HG03469 (cell line): ENCODE data around the gene KCNN4.

Experiments
- ATAC-seq: cut with Tn5 transposase; IDR thresholded peaks from one replicate; pipeline ENCODE4 v1.9.1; 2021; ENCODE audit warnings: mild to moderate bottlenecking, moderate library complexity, moderate number of reproducible peaks; ENCODE audit not compliant: unreplicated experiment

KCNN4 gene

DNA sequence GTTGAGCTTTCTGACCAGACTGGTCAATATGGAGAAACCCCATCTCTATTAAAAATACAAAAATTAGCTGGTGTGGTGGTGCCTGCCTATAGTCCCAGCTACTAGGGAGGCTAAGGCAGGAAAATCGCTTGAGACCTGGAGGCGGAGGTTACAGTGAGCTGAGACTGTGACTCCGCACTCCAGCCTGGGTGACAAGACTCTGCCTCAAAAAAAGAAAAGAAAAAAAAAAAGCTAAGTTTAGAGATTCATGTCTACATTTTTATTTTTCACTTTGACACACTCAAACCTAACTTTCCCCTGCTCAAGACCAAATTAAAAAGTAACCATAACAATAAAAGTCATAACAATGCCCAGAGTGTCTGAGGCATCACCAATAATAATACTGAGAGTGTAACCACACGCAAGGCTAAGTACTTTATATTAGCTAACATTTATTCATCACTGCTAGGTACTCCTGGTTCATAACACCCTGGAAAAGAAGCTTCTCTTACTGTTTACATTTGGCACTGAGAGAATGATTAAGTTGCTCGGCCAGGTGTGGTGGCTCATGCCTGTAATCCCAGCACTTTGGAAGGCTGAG lies 59.2 kb downstream of the KCNN4 start:
- ATAC-seq, result no peak

DNA sequence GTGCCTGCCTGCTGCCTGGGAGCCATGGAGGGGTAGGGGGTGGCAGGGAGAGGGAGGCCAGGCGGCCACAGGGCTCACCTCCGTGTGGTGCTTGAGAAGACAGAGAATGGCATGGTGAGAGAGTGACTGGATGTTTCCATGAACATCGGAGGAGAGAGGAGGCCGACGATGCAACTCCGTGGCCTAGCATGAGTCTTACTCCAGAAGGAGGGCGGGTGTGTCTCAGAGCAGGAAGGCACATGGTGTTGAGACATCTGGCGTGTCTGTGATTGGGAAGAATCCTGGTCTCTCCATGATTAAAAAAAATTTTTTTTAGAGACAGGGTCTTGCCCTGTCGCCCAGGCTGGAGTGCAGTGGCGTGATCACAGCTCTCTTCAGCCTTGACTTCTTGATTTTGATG lies 59.8 kb downstream of the KCNN4 start:
- ATAC-seq, result no peak

DNA sequence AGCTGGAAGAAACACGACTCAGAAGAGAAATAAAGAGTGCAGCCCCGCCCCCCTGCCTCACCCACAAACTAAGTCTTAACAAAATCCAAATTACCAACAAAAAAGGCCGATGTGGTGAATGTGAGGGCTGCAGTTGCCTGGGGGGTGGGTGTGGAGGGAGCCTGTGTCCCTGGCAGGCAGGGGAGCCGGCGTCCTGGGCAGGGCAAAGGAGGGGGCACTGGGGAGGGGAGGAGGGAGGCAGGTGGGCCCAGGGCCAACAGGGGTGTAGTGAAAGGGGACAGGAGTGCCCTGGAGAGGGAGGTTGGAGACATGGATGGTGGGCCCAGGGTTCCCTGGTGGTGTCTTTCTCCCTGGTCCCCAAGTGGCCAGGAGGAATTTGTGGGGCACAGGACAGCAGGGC lies 60.9 kb downstream of the KCNN4 start:
- no peak for ATAC-seq

DNA sequence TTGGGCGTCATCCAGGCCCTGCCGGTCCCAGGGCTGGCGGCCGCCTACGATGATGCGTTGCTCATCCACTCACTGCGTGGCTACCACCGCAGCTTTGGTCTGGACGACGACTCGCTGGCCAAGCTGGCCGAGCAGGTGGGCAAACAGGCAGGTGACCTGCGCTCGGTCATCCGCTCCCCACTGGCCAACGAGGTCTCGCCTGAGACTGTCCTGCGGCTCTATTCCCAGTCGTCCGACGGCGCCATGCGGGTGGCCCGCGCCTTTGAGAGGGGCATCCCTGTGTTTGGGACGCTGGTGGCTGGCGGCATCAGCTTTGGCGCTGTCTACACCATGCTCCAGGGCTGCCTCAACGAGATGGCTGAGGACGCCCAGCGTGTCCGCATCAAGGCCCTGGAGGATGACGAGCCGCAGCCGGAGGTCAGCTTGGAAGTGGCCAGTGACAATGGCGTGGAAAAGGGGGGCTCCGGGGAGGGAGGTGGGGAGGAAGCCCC lies 61.4 kb downstream of the KCNN4 start:
- no peak for ATAC-seq

- no peak for ATAC-seq
These were observed 62.0 kb downstream of the KCNN4 start for GRCh38 chr19:43718627-43719377.
